GM12892 (cell line): ENCODE data around the gene LARGE1.

ENCODE experiments used
- POLR2A ChIP-seq: IDR thresholded peaks from 2 replicates; pipeline ENCODE4 v1.6.1; 2011; ENCODE audit warnings: low read depth, low read length, control low read depth
- POLR2AphosphoS5 ChIP-seq: IDR thresholded peaks from 2 replicates; pipeline ENCODE4 v1.6.1; 2011; ENCODE audit warnings: low read depth, low read length, control low read depth
- TAF1 ChIP-seq: IDR thresholded peaks from 2 replicates; pipeline ENCODE4 v1.6.1; 2011; ENCODE audit warnings: low read depth, mild to moderate bottlenecking, control low read depth, low read length, borderline replicate concordance

DNA sequence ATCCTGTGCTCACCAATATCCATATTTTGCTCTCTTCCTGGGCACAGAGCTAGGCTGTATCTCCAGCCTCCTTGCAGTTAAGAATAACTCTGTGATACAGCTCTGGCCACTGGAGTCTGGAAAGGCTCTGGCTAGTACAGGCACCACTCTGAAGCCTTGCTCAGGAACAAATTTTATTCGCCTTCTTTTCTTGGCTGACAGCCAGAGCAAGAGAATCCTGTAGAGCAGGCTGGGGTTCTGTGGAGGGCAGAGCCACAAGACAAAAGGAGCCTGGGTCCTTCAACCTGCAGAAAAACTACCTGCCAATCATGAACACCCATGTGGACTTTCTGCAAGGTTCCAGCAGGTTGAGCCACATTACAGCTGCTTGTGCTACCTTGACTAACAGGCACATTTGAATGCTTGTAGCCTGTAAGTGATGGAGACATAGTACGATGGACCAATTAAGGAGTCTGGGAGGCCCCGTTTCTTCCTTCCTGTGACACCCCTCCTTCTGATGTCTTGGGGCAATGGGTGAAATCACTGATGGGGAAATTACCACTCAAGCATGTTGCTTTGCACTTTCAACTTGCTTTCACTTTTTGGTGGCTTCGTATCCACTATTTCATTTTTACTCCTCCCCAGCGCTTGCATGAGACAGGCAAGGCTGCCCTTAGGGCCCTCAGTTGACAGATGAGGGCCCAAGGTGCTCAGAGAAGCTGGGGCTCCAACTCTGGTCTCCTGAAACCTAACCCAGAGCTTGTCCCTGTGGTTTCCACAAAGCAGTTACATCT, 594.9 kb downstream of the LARGE1 start:
- TF ChIP-seq TAF1, result no peak
- TF ChIP-seq POLR2A, result no peak
- TF ChIP-seq POLR2AphosphoS5, result no peak
